Measurements from ENCODE around the gene RAB11FIP4.

DNA sequence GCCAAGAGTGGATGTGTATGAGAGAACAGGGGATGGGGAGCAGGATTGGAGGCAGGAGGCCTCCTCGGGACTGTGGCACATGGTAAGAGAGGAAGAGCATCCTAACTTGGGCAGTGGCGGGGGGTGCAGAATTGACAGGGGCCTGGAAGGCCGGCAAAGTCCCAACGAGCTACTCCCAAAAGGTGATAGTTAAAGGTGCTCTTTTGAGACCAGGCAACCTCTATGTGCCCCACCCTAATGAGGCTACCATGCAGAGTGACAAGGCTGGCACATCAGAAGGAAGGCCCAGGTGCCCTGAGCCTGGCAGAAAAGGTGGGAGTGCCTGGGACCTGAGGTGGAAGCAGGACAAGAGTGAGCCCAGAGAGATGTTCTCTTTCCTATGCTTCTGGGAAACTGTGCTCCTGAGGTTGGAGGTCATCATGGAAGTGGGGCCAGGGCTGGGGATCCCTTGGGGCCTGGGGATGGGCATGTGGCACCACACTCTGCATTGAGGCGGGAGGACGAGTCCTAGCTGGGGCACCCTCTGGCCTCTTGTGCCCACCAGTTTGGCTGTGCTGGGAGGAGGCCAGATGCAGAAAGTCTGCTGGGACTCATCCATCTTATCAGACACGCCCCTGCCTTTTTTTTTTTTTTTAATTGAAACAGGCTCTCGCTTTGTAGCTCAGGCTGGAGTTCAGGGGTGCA is 5.9 kb downstream of the RAB11FIP4 start:
- no peak for TF ChIP-seq POLR2AphosphoS2 (IDR thresholded peaks at IDR 0.05; ENCODE audit: low read length)
- TF ChIP-seq RFX5 (IDR thresholded peaks at IDR 0.05; ENCODE audit: low read depth, low read length) = no peak
- TF ChIP-seq, protein P1, sequence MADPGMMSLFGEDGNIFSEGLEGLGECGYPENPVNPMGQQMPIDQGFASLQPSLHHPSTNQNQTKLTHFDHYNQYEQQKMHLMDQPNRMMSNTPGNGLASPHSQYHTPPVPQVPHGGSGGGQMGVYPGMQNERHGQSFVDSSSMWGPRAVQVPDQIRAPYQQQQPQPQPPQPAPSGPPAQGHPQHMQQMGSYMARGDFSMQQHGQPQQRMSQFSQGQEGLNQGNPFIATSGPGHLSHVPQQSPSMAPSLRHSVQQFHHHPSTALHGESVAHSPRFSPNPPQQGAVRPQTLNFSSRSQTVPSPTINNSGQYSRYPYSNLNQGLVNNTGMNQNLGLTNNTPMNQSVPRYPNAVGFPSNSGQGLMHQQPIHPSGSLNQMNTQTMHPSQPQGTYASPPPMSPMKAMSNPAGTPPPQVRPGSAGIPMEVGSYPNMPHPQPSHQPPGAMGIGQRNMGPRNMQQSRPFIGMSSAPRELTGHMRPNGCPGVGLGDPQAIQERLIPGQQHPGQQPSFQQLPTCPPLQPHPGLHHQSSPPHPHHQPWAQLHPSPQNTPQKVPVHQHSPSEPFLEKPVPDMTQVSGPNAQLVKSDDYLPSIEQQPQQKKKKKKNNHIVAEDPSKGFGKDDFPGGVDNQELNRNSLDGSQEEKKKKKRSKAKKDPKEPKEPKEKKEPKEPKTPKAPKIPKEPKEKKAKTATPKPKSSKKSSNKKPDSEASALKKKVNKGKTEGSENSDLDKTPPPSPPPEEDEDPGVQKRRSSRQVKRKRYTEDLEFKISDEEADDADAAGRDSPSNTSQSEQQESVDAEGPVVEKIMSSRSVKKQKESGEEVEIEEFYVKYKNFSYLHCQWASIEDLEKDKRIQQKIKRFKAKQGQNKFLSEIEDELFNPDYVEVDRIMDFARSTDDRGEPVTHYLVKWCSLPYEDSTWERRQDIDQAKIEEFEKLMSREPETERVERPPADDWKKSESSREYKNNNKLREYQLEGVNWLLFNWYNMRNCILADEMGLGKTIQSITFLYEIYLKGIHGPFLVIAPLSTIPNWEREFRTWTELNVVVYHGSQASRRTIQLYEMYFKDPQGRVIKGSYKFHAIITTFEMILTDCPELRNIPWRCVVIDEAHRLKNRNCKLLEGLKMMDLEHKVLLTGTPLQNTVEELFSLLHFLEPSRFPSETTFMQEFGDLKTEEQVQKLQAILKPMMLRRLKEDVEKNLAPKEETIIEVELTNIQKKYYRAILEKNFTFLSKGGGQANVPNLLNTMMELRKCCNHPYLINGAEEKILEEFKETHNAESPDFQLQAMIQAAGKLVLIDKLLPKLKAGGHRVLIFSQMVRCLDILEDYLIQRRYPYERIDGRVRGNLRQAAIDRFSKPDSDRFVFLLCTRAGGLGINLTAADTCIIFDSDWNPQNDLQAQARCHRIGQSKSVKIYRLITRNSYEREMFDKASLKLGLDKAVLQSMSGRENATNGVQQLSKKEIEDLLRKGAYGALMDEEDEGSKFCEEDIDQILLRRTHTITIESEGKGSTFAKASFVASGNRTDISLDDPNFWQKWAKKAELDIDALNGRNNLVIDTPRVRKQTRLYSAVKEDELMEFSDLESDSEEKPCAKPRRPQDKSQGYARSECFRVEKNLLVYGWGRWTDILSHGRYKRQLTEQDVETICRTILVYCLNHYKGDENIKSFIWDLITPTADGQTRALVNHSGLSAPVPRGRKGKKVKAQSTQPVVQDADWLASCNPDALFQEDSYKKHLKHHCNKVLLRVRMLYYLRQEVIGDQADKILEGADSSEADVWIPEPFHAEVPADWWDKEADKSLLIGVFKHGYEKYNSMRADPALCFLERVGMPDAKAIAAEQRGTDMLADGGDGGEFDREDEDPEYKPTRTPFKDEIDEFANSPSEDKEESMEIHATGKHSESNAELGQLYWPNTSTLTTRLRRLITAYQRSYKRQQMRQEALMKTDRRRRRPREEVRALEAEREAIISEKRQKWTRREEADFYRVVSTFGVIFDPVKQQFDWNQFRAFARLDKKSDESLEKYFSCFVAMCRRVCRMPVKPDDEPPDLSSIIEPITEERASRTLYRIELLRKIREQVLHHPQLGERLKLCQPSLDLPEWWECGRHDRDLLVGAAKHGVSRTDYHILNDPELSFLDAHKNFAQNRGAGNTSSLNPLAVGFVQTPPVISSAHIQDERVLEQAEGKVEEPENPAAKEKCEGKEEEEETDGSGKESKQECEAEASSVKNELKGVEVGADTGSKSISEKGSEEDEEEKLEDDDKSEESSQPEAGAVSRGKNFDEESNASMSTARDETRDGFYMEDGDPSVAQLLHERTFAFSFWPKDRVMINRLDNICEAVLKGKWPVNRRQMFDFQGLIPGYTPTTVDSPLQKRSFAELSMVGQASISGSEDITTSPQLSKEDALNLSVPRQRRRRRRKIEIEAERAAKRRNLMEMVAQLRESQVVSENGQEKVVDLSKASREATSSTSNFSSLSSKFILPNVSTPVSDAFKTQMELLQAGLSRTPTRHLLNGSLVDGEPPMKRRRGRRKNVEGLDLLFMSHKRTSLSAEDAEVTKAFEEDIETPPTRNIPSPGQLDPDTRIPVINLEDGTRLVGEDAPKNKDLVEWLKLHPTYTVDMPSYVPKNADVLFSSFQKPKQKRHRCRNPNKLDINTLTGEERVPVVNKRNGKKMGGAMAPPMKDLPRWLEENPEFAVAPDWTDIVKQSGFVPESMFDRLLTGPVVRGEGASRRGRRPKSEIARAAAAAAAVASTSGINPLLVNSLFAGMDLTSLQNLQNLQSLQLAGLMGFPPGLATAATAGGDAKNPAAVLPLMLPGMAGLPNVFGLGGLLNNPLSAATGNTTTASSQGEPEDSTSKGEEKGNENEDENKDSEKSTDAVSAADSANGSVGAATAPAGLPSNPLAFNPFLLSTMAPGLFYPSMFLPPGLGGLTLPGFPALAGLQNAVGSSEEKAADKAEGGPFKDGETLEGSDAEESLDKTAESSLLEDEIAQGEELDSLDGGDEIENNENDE (IDR thresholded peaks at IDR 0.05; ENCODE audit: low read depth, low read length) = no peak

All from K562 (cell line).